HEK293 (cell line): Measurements from ENCODE around the gene MGAT5B.

Experiments
- CTCF ChIA-PET: fragments of 350-600 bp; formaldehyde crosslinking; extraction: SDS; loops from one replicate; lab custom pipeline; 2021; ENCODE audit warnings: antibody characterized with exemption; lab: Yijun Ruan, JAX
- POLR2A ChIA-PET: fragments of 300-600 bp; formaldehyde crosslinking; extraction: SDS; loops from one replicate; lab custom pipeline; 2020; ENCODE audit warnings: antibody characterized with exemption, inconsistent platforms; lab: Yijun Ruan, JAX
- H3K27ac ChIP-seq: fragments of 200-500 bp; sonication (Bioruptor generic); 2 replicates; pipeline ENCODE4 v1.5.1; 2014; ENCODE audit warnings: low read depth, low read length, control low read depth, inconsistent platforms; ENCODE audit errors: extremely low read depth
- H3K36me3 ChIP-seq, 2 experiments: fragments of 200-500 bp in 1 of 2; sonication (Bioruptor generic) in 1 of 2; 1 replicate in 1 of 2; 2 replicates in 1 of 2; pipeline ENCODE4 v1.5.1; 2014 to 2017; ENCODE audit warnings: inconsistent platforms in 2 of 2, low read length in 2 of 2; ENCODE audit not compliant: control insufficient read depth in 2 of 2, insufficient read depth in 1 of 2
- H3K4me1 ChIP-seq: fragments of 200-500 bp; sonication (Bioruptor generic); 2 replicates; pipeline ENCODE4 v1.5.1; 2014; ENCODE audit warnings: mild to moderate bottlenecking, low read length, inconsistent platforms; ENCODE audit not compliant: control insufficient read depth, insufficient read depth
- H3K4me3 ChIP-seq: 2 replicates; pipeline ENCODE4 v1.5.1; 2011; ENCODE audit warnings: low read depth, mild to moderate bottlenecking, control low read depth, low read length, moderate library complexity
- H3K9me3 ChIP-seq: fragments of 200-500 bp; sonication (Bioruptor generic); 2 replicates; pipeline ENCODE4 v1.5.1; 2014; ENCODE audit warnings: low read depth, low read length, inconsistent platforms; ENCODE audit not compliant: control insufficient read depth, insufficient read depth
- FEZF1 ChIP-seq: fragments of 450-650 bp; formaldehyde crosslinking; IDR thresholded peaks from 2 replicates; pipeline ENCODE4 v1.5.1; 2016; ENCODE audit warnings: missing biosample characterization, missing genetic modification characterization
- HOXC10 ChIP-seq: sonication (generic); formaldehyde crosslinking; IDR thresholded peaks from 2 replicates; pipeline ENCODE4 v1.8.1; 2023; ENCODE audit warnings: mild to moderate bottlenecking, missing genetic modification reagents
- KLF7 ChIP-seq: fragments of 450-650 bp; formaldehyde crosslinking; IDR thresholded peaks from 2 replicates; pipeline ENCODE4 v1.5.1; 2016; ENCODE audit warnings: missing biosample characterization, missing genetic modification characterization, borderline replicate concordance
- OSR2 ChIP-seq: fragments of 450-650 bp; formaldehyde crosslinking; IDR thresholded peaks from 2 replicates; pipeline ENCODE4 v1.5.1; 2016; ENCODE audit warnings: missing biosample characterization, missing genetic modification characterization
- ZBTB20 ChIP-seq: fragments of 450-650 bp; formaldehyde crosslinking; IDR thresholded peaks from 2 replicates; pipeline ENCODE4 v1.5.1; 2016; ENCODE audit warnings: missing biosample characterization, missing genetic modification characterization
- ZBTB49 ChIP-seq: fragments of 450-650 bp; formaldehyde crosslinking; IDR thresholded peaks from 2 replicates; pipeline ENCODE4 v1.5.1; 2016; ENCODE audit warnings: missing biosample characterization, missing genetic modification characterization, low read depth
- ZNF239 ChIP-seq: fragments of 450-650 bp; formaldehyde crosslinking; IDR thresholded peaks from 2 replicates; pipeline ENCODE4 v1.5.1; 2016; ENCODE audit warnings: missing biosample characterization, missing genetic modification characterization
- ZNF660 ChIP-seq: fragments of 450-650 bp; IDR thresholded peaks from 2 replicates; pipeline ENCODE4 v1.5.1; 2018; ENCODE audit warnings: missing biosample characterization, mild to moderate bottlenecking, missing genetic modification characterization
- ZNF664 ChIP-seq: fragments of 450-650 bp; formaldehyde crosslinking; IDR thresholded peaks from 2 replicates; pipeline ENCODE4 v1.5.1; 2016; ENCODE audit warnings: missing biosample characterization, missing genetic modification characterization
- ZSCAN4 ChIP-seq: fragments of 450-650 bp; formaldehyde crosslinking; IDR thresholded peaks from 2 replicates; pipeline ENCODE4 v1.5.1; 2017; ENCODE audit warnings: missing biosample characterization, missing genetic modification characterization
- ZXDB ChIP-seq: fragments of 450-650 bp; formaldehyde crosslinking; IDR thresholded peaks from 2 replicates; pipeline ENCODE4 v1.5.1; 2016; ENCODE audit warnings: missing biosample characterization, missing genetic modification characterization
- TF ChIP-seq, protein P1 (sequence below): fragments of 450-650 bp; formaldehyde crosslinking; conservative IDR thresholded peaks from 2 replicates; pipeline ENCODE4 v1.5.1; 2016; ENCODE audit warnings: low read depth, missing biosample characterization, missing genetic modification characterization
- TF ChIP-seq, protein P2 (sequence below): fragments of 450-650 bp; formaldehyde crosslinking; IDR thresholded peaks from 2 replicates; pipeline ENCODE4 v1.5.1; 2016; ENCODE audit warnings: missing biosample characterization, missing genetic modification characterization

Gene MGAT5B

GRCh38 chr17:76900723-76901122 is 32.5 kb downstream of the MGAT5B start:
- Histone ChIP-seq H3K4me1 (peaks cover 6% of the 10 kb centered on the region), H3K36me3 (no peaks in the 10 kb centered on the region), H3K9me3 (no peaks in the 10 kb centered on the region), H3K27ac (no peak overlapping the region), H3K4me3 (no peak overlapping the region)
- ChIA-PET POLR2A (no interaction called here), CTCF (no interaction called here)
- TF ChIP-seq ZSCAN4 (peak; percentile 96), ZBTB20 (tag by site-specific recombination) (0 out of 2 replicates have a peak, but pooled peaks have one; percentile 20), ZBTB49 (tag by site-specific recombination) (no peak)

DNA sequence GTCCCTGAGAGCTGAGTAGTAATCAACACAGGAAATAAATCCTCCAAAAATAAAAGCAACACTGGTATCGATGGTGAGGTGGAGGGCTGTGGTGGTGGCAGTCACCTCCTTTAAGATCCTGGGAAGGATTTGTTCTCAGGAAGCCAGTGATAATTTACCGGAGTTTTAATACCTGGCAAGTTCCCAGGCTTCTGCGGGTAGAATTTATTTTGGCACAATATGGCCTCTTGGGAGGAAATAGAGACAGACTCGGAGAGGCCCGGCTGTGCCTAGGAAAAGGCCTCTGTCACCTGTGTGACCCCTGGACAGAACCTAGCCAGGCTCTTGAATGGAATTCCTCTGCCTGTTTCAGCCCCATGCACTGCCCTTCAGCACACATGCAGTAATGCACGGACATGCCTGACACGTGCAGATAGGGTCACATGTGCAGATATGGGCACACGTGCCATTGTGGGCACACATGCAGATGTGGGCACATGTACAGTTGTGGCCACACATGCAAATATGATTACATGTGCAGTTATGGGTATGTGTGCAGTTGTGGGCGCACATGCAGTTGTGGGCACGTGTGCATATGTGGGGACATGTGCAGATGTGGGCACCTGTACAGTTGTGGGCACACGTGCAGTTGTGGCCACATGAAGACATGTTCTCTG is 33.5 kb downstream of the MGAT5B start:
- H3K36me3 ChIP-seq = no peaks in the 10 kb centered on the region
- peaks cover 6% of the 10 kb centered on the region for H3K4me1 ChIP-seq
- H3K27ac ChIP-seq = no peak overlapping the region
- no peak overlapping the region for H3K4me3 ChIP-seq
- CTCF ChIA-PET = no interaction called here
- no peaks in the 10 kb centered on the region for H3K9me3 ChIP-seq
- TF ChIP-seq, protein P1, sequence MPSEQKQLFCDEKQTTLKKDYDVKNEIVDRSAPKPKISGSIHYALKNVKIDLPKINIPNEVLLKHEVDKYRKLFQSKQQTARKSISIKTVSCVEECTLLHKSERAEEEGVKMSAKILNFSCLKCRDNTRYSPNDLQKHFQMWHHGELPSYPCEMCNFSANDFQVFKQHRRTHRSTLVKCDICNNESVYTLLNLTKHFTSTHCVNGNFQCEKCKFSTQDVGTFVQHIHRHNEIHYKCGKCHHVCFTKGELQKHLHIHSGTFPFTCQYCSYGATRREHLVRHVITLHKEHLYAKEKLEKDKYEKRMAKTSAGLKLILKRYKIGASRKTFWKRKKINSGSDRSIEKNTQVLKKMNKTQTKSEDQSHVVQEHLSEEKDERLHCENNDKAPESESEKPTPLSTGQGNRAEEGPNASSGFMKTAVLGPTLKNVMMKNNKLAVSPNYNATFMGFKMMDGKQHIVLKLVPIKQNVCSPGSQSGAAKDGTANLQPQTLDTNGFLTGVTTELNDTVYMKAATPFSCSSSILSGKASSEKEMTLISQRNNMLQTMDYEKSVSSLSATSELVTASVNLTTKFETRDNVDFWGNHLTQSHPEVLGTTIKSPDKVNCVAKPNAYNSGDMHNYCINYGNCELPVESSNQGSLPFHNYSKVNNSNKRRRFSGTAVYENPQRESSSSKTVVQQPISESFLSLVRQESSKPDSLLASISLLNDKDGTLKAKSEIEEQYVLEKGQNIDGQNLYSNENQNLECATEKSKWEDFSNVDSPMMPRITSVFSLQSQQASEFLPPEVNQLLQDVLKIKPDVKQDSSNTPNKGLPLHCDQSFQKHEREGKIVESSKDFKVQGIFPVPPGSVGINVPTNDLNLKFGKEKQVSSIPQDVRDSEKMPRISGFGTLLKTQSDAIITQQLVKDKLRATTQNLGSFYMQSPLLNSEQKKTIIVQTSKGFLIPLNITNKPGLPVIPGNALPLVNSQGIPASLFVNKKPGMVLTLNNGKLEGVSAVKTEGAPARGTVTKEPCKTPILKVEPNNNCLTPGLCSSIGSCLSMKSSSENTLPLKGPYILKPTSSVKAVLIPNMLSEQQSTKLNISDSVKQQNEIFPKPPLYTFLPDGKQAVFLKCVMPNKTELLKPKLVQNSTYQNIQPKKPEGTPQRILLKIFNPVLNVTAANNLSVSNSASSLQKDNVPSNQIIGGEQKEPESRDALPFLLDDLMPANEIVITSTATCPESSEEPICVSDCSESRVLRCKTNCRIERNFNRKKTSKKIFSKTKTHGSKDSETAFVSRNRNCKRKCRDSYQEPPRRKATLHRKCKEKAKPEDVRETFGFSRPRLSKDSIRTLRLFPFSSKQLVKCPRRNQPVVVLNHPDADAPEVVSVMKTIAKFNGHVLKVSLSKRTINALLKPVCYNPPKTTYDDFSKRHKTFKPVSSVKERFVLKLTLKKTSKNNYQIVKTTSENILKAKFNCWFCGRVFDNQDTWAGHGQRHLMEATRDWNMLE (tag by site-specific recombination) = no peak
- TF ChIP-seq, protein P2, sequence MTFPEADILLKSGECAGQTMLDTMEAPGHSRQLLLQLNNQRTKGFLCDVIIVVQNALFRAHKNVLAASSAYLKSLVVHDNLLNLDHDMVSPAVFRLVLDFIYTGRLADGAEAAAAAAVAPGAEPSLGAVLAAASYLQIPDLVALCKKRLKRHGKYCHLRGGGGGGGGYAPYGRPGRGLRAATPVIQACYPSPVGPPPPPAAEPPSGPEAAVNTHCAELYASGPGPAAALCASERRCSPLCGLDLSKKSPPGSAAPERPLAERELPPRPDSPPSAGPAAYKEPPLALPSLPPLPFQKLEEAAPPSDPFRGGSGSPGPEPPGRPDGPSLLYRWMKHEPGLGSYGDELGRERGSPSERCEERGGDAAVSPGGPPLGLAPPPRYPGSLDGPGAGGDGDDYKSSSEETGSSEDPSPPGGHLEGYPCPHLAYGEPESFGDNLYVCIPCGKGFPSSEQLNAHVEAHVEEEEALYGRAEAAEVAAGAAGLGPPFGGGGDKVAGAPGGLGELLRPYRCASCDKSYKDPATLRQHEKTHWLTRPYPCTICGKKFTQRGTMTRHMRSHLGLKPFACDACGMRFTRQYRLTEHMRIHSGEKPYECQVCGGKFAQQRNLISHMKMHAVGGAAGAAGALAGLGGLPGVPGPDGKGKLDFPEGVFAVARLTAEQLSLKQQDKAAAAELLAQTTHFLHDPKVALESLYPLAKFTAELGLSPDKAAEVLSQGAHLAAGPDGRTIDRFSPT = peak; percentile 71
- 0 out of 2 replicates have a peak, but pooled peaks have one; percentile 18 for TF ChIP-seq OSR2 (tag by site-specific recombination)
- peak; percentile 26; the same call in 1 of the 2 replicates for TF ChIP-seq FEZF1 (tag by site-specific recombination)
- TF ChIP-seq HOXC10 = no peak
- TF ChIP-seq ZNF660 = no peak
- no peak for TF ChIP-seq ZXDB
- TF ChIP-seq KLF7 (tag by site-specific recombination) = no peak
- TF ChIP-seq ZNF239 = no peak
- no peak for TF ChIP-seq ZNF664 (tag by site-specific recombination)
- TF ChIP-seq, all 188 proteins: peak for 3
- POLR2A ChIA-PET = no interaction called here
